Measurements from ENCODE around the gene UBE3B. TPM values are rescaled to one million over a fixed set of nuclear protein-coding genes. Genes with fewer than 3 reads are reported as not detected.
A peak's percentile ranks its signal among the peaks of the same experiment; 100 is the strongest.

The UBE3B gene
- total RNA-seq, 1 donor from 2014 or later, result 41.4 TPM

DNA sequence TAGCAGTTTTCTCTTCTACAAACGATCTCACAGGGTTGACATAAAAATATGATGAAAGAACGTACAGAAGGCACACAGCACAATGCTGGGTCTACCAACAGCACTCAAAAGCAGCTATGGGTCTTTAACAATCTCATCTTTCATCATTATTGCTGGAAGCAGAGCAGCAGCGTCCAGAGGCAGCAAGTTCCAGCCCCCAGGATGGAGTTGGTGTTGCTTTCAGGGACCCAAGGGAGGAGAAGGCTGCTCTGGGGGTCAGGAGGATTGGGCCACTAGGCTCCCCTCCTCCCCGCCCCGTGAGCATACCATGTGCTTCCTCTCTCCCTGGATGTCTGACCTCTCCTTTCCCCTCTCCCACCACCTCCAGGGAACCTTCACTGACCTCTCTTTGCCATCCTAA is 13.7 kb upstream of the UBE3B start:
- peak overlapping the region; percentile 48 for H3K4me3 Mint-ChIP-seq
- H3K9me3 Mint-ChIP-seq, result no peaks in the 10 kb centered on the region
- no peaks in the 10 kb centered on the region for H3K27me3 Mint-ChIP-seq (ENCODE audit: low read depth)
- peak overlapping the region; percentile 99 for H3K27ac Mint-ChIP-seq
- TF ChIP-seq, protein P1, sequence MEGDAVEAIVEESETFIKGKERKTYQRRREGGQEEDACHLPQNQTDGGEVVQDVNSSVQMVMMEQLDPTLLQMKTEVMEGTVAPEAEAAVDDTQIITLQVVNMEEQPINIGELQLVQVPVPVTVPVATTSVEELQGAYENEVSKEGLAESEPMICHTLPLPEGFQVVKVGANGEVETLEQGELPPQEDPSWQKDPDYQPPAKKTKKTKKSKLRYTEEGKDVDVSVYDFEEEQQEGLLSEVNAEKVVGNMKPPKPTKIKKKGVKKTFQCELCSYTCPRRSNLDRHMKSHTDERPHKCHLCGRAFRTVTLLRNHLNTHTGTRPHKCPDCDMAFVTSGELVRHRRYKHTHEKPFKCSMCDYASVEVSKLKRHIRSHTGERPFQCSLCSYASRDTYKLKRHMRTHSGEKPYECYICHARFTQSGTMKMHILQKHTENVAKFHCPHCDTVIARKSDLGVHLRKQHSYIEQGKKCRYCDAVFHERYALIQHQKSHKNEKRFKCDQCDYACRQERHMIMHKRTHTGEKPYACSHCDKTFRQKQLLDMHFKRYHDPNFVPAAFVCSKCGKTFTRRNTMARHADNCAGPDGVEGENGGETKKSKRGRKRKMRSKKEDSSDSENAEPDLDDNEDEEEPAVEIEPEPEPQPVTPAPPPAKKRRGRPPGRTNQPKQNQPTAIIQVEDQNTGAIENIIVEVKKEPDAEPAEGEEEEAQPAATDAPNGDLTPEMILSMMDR (IDR thresholded peaks at IDR 0.05; ENCODE audit: unreplicated experiment), result no peak
- peaks cover 63% of the 10 kb centered on the region for H3K4me1 Mint-ChIP-seq
- no peak for DNase-seq (ENCODE audit: low spot score in 2 of 2, unreplicated experiment in 2 of 2)
- H3K36me3 Mint-ChIP-seq, result peaks cover 18% of the 10 kb centered on the region

DNA sequence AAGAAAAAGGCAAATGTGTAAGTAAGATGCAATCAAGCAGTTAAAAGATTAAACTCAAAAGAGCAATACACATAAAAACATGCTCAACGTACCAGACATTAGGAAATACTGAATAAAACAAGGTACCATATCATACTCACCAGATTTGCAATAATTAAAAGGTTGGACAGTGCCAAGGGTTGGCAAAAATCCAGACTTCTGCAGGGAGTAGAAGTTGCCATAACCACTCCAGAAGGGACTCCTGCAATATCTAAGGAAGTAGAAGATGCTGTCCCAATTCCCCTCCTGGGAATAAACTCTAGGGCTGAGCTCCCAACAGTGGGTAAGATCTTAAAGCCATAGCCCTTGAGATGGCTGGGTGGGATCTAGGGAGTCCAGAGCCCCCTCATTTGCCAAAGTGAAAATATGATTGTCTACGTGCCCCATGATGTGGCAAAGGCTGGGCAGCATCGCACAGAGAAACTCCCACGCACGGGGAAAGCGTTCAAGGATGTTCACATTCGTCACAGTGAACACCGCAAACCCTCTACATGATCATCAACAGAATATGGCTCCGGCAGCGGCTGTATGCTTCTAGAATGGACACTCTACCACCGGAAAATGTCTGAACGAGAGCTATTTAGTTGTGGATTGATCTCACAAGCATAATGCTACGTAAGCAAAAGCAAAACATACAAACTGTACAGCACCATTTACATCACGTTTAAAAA is 12.6 kb upstream of the UBE3B start:
- Mint-ChIP-seq H3K27ac (peak overlapping the region; percentile 99), H3K36me3 (peaks cover 16% of the 10 kb centered on the region), H3K27me3 (ENCODE audit: low read depth) (no peaks in the 10 kb centered on the region), H3K4me1 (peaks cover 53% of the 10 kb centered on the region), H3K4me3 (no peak overlapping the region), H3K9me3 (no peaks in the 10 kb centered on the region)
- TF ChIP-seq, protein P1 (IDR thresholded peaks at IDR 0.05; ENCODE audit: unreplicated experiment), result no peak
- DNase-seq (ENCODE audit: low spot score in 2 of 2, unreplicated experiment in 2 of 2), result no peak

DNA sequence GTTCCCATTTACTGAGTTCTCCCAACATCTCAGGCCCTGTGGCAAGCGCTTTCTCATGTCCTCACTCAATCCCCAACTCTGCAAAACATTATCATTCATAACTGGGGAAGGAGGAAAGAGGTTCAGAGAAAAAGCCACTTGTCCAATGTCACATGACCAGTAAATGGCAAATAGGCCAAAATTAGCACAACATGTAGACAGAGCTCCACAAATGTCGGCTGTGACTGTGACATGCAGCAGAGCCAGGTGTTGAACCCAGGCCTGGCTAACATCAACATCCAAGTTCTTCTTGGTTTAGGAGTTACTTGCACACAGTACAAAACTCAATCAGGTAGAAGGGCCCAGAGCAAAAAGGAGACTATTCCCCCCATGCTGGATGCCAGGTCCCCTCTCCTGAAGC is 11.1 kb upstream of the UBE3B start:
- H3K9me3 Mint-ChIP-seq, result no peaks in the 10 kb centered on the region
- H3K4me1 Mint-ChIP-seq, result peaks cover 41% of the 10 kb centered on the region

DNA sequence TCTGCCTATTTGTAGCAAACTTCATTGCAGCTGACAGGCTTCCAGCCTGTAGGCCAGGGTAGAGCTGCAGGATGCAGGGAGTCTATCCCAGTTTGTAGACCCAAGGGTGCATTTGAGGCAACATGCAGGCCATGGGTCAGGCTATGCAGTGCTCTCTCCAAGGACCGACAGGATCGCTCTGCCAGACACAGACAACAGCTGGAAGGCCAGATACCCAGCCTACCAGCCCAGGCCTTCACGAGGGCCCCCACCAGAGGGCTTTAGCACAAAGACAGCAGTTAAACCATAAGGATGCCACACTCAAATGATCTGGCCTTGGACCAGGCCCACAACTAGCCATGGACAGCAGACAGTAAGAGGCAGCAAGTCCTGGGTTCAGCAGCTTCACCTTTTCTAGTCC is 10.6 kb upstream of the UBE3B start:
- H3K9me3 Mint-ChIP-seq, result no peaks in the 10 kb centered on the region
- peaks cover 36% of the 10 kb centered on the region for H3K4me1 Mint-ChIP-seq
- peaks cover 16% of the 10 kb centered on the region for H3K36me3 Mint-ChIP-seq
- H3K27ac Mint-ChIP-seq, result no peak overlapping the region
- H3K27me3 Mint-ChIP-seq (ENCODE audit: low read depth), result no peaks in the 10 kb centered on the region
- no peak overlapping the region for H3K4me3 Mint-ChIP-seq
- no peak for DNase-seq (ENCODE audit: low spot score in 2 of 2, unreplicated experiment in 2 of 2)
- TF ChIP-seq, protein P1 (IDR thresholded peaks at IDR 0.05; ENCODE audit: unreplicated experiment), result no peak

More for the DNA sequence above, 11.1 kb upstream of the UBE3B start:
- H3K27ac Mint-ChIP-seq, result no peak overlapping the region
- no peak overlapping the region for H3K4me3 Mint-ChIP-seq
- H3K36me3 Mint-ChIP-seq, result peaks cover 16% of the 10 kb centered on the region
- TF ChIP-seq, protein P1 (IDR thresholded peaks at IDR 0.05; ENCODE audit: unreplicated experiment), result no peak
- no peak for DNase-seq (ENCODE audit: low spot score in 2 of 2, unreplicated experiment in 2 of 2)
- H3K27me3 Mint-ChIP-seq (ENCODE audit: low read depth), result no peaks in the 10 kb centered on the region

DNA sequence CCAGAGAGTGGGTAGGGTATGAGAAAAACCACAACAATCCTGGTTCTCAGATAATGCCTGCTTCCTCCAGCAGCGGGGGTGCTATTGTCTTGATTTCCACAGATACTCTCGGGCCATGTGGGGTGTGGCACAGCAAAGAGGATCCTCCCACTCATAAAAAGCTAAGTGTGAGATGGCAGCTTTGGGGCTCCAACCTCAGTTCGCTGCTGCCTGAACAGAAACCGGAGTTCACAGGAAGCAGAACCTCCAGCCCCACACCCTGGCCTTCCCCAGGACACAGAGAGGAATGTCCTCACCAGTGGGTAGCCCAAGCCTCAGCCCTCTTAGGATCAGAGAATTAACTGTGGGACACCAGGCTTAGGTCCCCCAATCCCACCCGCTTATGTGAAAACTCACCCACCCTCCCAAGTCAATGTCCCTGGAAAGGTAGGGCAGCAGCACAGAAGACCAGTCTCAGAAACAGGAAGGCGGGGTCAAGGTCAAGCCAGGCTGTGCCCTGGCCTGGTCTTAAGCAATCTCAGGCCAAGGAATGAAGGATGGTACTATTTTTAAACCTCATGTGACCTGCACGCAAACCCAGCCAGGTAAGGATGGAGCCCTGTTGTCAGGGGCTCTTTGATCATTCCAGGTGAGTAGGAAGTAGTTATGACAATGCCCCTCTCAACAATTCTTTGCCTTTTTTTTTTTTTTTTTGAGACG is 9.3 kb upstream of the UBE3B start:
- Mint-ChIP-seq H3K36me3 (peaks cover 16% of the 10 kb centered on the region), H3K4me3 (no peak overlapping the region), H3K27ac (no peak overlapping the region), H3K9me3 (no peaks in the 10 kb centered on the region), H3K27me3 (ENCODE audit: low read depth) (no peaks in the 10 kb centered on the region), H3K4me1 (peaks cover 23% of the 10 kb centered on the region)
- TF ChIP-seq, protein P1 (IDR thresholded peaks at IDR 0.05; ENCODE audit: unreplicated experiment), result no peak
- no peak for DNase-seq (ENCODE audit: low spot score in 2 of 2, unreplicated experiment in 2 of 2)

All from mesothelial cell of epicardium (in vitro differentiated cells).